Measurements from ENCODE around the gene ANKRD55. TPM values are rescaled to one million over a fixed set of nuclear protein-coding genes. Genes with fewer than 3 reads are reported as not detected.
"Not testable (repeated sequence)": the region's sequence is repeated elsewhere in the genome, so short reads cannot be mapped to it uniquely, and the experiment has no call there.

ANKRD55 gene
- total RNA-seq, 1 donor from 2014 or later = 4.0 TPM

DNA sequence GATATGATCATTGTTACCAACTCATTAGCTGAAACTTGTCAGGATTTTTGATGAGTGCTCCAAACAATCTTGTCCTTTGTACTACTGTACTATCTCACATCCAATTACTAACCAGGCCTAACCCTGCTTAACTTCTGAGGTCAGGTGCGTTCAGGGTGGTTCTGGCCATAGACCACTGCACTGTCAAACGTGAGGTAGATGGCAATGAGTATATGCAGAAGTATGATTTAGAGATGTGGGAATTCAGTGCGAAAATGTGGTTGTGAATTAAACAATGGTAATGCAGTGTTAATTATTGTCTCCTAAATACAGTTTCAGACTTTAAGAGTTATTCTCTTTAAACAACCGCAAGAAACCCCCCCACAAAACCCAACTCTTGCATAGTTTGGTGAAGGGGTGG is 86.5 kb downstream of the ANKRD55 start:
- DNase-seq (ENCODE audit: low read depth in 2 of 2) = no peak

GRCh38 chr5:56145511-56145910 is 87.6 kb downstream of the ANKRD55 start:
- DNase-seq (ENCODE audit: low read depth in 2 of 2) = no peak

GRCh38 chr5:56145106-56145505 is 88.0 kb downstream of the ANKRD55 start:
- DNase-seq (ENCODE audit: low read depth in 2 of 2) = no peak

- no peak for DNase-seq (ENCODE audit: low read depth in 2 of 2)
Measured at GRCh38 chr5:56144211-56144610, 88.9 kb downstream of the ANKRD55 start.

GRCh38 chr5:56143373-56143714 is 89.8 kb downstream of the ANKRD55 start:
- no peak for DNase-seq (ENCODE audit: low read depth in 2 of 2)

DNA sequence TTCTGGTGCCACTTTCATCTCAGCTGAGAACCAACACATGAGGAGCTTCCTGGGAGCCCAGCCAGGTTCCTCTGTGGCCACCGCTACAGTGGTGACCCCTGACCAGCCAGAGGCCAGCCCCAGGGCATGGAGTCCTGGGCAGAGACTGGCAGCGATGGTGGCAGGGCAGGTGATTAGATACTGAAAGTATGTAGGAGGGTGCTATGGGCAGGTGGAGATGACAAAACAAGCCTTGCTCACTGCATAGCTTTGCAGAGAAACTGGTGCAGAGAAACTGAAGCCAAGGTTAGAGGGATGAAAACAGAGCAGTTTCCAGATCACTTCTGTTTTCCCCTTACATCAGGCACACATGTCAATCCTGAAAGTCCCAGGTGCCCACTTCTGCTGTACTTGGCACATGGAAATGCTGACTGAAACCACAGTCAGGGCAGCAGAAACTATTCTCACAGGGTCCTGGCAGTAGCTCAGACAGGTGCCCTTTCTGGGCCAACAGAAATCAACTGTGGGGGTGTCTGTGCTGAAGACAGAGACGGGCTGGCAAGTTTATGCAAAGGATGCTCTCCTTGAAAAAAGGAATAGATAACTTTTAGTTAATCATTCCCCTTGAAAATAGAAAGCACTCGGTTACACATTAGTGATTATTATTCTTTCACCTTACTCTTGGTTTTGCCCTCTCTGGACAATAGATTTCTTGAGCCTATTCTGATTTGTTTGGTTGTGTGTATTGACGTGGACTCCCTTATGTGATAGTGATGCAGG is 90.3 kb downstream of the ANKRD55 start:
- no peak for DNase-seq (ENCODE audit: low read depth in 2 of 2)

GRCh38 chr5:56142233-56142613 is 90.9 kb downstream of the ANKRD55 start:
- no peak for DNase-seq (ENCODE audit: low read depth in 2 of 2)

GRCh38 chr5:56140073-56140472 is 93.1 kb downstream of the ANKRD55 start:
- peak; percentile 88 for DNase-seq (ENCODE audit: low read depth in 2 of 2)

GRCh38 chr5:56130664-56131063 is 102.5 kb downstream of the ANKRD55 start:
- DNase-seq (ENCODE audit: low read depth in 2 of 2) = no peak

DNA sequence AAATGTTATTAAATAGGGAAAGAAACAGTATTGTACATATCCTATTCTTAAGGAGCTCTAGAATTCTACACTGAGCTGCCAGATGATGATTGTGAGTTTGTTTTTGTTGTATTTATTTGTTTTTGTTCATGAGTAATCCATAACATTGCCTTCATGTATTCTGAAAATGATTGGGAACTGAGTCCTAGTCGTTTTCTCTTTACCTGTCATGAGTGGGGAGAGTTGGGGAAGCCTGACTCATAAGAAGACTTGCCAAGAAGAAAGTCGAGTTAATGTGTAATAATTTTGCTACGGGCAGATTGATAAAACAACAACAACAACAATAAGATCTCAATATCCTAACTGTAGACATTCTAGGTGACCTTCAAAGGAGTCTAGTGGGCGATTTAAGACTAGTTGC is 103.8 kb downstream of the ANKRD55 start:
- peak in 1 of 2 donors; percentile 41 for DNase-seq (ENCODE audit: low read depth in 2 of 2)

DNA sequence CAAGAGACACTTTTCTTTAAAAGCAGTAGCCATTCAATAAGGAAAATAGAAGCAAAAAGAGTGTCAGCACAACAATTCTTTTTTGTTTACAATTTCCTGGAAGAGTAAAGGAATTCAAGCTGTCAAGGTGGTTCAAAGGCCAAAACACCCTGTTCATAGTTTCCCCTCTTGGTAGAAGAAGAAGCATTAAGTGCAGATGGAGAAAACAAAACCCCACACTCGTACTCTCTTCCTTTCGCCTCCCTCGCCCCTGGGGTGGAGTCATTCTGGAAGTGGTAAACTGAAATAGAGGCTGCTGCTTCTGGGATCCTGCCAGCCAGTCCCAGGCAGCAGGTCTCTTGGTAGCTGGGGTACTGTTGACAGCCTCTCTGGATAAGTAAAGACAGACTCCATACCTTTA is 105.0 kb downstream of the ANKRD55 start:
- no peak for DNase-seq (ENCODE audit: low read depth in 2 of 2)

DNA sequence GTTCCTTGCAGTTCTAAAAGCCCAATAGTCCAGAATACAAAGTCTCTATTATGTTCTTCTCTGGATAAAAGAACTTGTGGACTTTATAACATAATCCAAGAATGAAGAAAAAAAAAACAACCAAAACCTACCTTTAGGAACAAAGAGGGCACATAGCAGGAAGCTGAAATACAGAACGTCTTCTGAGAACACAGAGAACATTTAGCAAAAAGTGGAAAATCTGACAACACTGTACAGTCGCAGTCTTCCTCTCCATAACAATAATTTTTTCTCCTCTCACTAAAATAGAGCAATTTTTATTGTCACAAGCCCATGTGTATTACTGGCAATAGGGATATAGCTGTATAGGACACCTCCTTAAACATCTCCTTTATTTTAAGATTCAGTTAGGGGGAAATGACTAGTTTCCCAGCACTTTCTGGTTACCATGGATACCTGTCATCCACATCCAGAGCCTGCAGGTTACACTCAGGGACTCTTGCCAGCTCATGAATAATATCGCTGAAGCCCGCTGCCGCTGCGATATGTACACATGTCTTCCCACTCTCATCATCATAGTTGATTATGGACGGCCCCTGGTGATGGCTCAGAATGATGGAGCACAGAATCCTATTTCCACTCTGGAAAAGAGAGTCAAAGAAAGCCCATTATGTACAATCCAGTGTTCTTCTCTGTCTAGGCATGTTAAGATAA is 106.5 kb downstream of the ANKRD55 start:
- peak; percentile 75 to 98 for DNase-seq (ENCODE audit: low read depth in 2 of 2)

DNA sequence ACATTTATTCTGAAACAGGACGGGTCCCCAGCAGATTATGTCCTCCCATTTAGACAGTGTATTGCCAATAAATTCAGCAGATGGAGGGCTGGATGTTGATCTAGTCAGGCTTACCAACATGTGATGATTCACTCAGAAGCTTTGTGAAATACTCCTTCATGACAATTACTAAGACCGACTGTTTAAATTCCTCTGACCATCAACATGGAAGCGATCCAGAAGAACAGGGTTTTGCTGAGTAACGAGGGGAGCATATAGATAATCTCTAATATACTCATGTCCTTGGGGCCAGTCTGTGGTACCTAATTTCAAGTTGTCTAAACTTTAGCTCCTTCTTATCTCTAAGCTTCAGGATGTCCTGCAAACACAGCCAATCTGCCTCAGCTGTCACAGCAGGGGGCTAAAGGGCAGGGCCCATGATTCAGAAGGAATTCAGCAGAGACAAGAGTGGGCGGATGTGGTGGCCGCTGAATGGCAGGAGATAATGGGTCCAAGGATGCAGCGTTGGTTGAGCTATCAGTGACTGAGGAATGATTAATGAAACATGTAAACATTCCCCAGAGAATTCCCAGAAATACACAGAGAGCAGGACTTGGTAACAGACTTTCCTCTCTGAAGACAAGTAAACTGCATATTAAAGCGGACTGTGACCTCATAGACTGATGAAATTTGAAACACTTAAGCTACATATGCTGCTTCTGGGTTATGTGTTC is 109.4 kb downstream of the ANKRD55 start:
- peak in 1 of 2 donors; percentile 98 for DNase-seq (ENCODE audit: low read depth in 2 of 2)

GRCh38 chr5:56122360-56122985 is 110.7 kb downstream of the ANKRD55 start:
- DNase-seq (ENCODE audit: low read depth in 2 of 2) = not testable (repeated sequence)

GRCh38 chr5:56119050-56119449 is 114.1 kb downstream of the ANKRD55 start:
- no peak for DNase-seq (ENCODE audit: low read depth in 2 of 2)

DNA sequence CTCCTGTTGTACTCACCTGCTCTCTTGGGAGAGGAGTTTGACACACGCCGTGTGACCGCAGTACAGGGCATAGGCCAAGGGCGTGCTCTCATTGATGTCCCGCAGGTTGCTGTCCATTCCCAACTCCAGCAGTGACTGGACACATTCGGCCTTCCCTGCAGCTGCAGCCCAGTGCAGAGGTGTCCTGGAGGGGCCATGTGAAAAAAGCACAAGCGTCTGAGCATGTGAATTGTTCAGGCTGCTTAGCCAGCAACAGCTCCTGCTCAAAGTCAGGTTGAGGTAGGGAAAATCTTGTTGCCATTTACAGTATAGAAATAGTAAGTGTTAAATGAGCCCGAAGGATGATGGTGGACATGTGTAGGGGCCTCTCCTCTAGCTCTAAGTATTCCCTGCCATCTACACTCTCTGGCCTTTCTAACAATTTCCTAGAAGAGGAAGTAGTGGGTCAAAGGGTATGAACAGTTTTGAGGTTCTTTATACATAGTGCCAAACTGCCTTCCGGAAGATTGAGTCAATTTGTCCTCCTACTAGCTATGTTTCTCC is 116.5 kb downstream of the ANKRD55 start:
- DNase-seq (ENCODE audit: low read depth in 2 of 2) = peak in 1 of 2 donors; percentile 74

GRCh38 chr5:56115589-56115988 is 117.5 kb downstream of the ANKRD55 start:
- DNase-seq (ENCODE audit: low read depth in 2 of 2) = no peak

- DNase-seq (ENCODE audit: low read depth in 2 of 2) = no peak
Measured at GRCh38 chr5:56112526-56113121, 120.5 kb downstream of the ANKRD55 start.

DNA sequence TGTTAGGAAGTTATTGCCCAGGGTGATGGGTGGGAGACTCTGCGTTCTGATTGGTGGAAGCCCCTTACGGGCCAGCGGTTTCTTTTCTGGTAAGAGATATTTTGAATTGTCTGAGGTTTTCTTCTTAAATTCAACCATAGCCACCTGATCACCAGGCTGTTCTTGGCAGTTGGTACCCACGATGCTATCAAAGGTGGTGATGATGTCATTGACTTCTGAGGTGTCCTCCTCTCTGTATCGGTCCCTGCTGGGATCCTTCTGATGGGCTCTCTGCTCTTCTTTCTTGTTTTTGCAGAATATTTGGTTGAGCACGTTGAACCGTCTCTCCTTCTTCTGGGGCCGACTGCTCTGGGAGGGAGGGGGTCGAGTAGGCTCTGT is 121.7 kb downstream of the ANKRD55 start:
- no peak for DNase-seq (ENCODE audit: low read depth in 2 of 2)

DNA sequence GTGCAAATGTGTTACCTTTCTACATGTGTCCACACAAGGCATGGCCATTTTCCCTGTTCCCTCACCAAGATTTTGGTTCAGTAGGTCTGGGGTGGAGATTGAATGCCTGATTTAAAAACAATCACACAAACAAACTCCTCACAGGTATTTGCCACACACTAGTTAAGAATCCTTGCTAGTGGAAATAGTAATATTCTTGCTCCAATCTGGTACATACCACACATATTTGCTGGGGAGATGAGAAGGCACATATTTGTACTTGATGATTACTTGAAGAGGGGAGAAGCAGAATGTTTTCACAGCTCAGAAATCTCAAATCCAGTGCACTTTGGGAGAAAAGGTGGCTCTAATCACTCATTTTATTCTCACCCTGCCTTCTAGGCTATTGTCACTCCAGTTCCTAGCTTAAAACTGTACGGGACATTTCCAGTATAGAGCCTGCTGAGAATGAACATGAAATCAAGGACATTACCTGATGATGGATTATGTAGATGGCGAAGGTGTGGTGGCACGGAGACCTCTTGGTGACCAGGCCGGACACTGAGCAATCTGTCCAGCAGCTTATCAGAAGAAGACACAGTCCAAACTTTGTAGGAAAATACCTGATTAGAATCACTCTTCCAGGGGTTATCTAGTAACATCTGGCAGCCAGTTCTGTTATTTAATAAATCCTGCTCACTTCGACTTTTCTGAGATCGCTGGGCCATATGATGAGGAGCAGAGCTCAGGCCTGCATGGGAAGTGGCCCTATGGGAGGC is 122.3 kb downstream of the ANKRD55 start:
- no peak for DNase-seq (ENCODE audit: low read depth in 2 of 2)

GRCh38 chr5:56108246-56108645 is 124.9 kb downstream of the ANKRD55 start:
- peak; percentile 81 to 97 for DNase-seq (ENCODE audit: low read depth in 2 of 2)

Data from dermis microvascular lymphatic vessel endothelial cell (primary cell).